Keratinocyte (primary cell): ENCODE measurements around the gene TLR4. TPM values are rescaled to one million over a fixed set of nuclear protein-coding genes. Genes with fewer than 3 reads are reported as not detected.

ENCODE experiments used
- DNase-seq: peaks from one replicate; pipeline ENCODE4 v3.0.0-alpha.2; 2011; ENCODE audit warnings: low read depth, missing footprints, low spot score
- FAIRE-seq: peaks from 2 replicates; lab custom pipeline; 2011; peaks lifted over from hg19 to GRCh38; lab: Jason Lieb, UNC
- H2AFZ ChIP-seq: 2 replicates; pipeline ENCODE4 v1.6.0; 2012; ENCODE audit warnings: low read length, control low read depth, inconsistent platforms; ENCODE audit not compliant: control insufficient read depth
- H3K27ac ChIP-seq: 2 replicates; pipeline ENCODE4 v1.5.1; 2011; ENCODE audit warnings: low read length; ENCODE audit not compliant: control insufficient read depth, insufficient read depth
- H3K27me3 ChIP-seq: 3 replicates; pipeline ENCODE4 v1.6.0; 2011; ENCODE audit warnings: low read length; ENCODE audit not compliant: control insufficient read depth, insufficient read depth; ENCODE audit errors: extremely low read depth
- H3K36me3 ChIP-seq, 2 experiments: 2 replicates in 1 of 2; 3 replicates in 1 of 2; pipeline ENCODE4 v1.5.1; 2011; ENCODE audit warnings: low read length in 2 of 2, mild to moderate bottlenecking in 1 of 2; ENCODE audit not compliant: control insufficient read depth in 2 of 2, insufficient read depth in 2 of 2; ENCODE audit errors: extremely low read depth in 1 of 2
- H3K4me1 ChIP-seq: 3 replicates; pipeline ENCODE4 v1.5.1; 2011; ENCODE audit warnings: low read length; ENCODE audit not compliant: control insufficient read depth, insufficient read depth; ENCODE audit errors: extremely low read depth
- H3K4me2 ChIP-seq: 3 replicates; pipeline ENCODE4 v1.6.0; 2011; ENCODE audit warnings: low read depth, low read length; ENCODE audit not compliant: control insufficient read depth, insufficient read depth; ENCODE audit errors: extremely low read depth
- H3K4me3 ChIP-seq, 3 experiments: fragments of 200-600 bp in 1 of 3; sonication (generic) in 1 of 3; 2 replicates in 2 of 3; 3 replicates in 1 of 3; pipeline ENCODE4 v1.5.1; 2011 to 2016; ENCODE audit warnings: low read length in 3 of 3, mild to moderate bottlenecking in 3 of 3, control low read depth in 2 of 3, inconsistent platforms in 1 of 3, low read depth in 1 of 3, mixed read lengths in 1 of 3, mixed run types in 1 of 3, moderate library complexity in 1 of 3; ENCODE audit not compliant: control insufficient read depth in 2 of 3, insufficient read depth in 2 of 3; ENCODE audit errors: extremely low read depth in 1 of 3
- H3K79me2 ChIP-seq: 2 replicates; pipeline ENCODE4 v1.6.0; 2012; ENCODE audit warnings: low read length; ENCODE audit not compliant: control insufficient read depth, insufficient read depth
- H3K9ac ChIP-seq: 3 replicates; pipeline ENCODE4 v1.6.0; 2011; ENCODE audit warnings: low read length; ENCODE audit not compliant: control insufficient read depth, insufficient read depth; ENCODE audit errors: extremely low read depth
- H3K9me1 ChIP-seq: 3 replicates; pipeline ENCODE4 v1.6.0; 2011; ENCODE audit warnings: low read length; ENCODE audit not compliant: control insufficient read depth, insufficient read depth; ENCODE audit errors: extremely low read depth
- H3K9me3 ChIP-seq: 2 replicates; pipeline ENCODE4 v1.5.1; 2012; ENCODE audit warnings: low read depth, low read length; ENCODE audit not compliant: control insufficient read depth
- H4K20me1 ChIP-seq: 3 replicates; pipeline ENCODE4 v1.6.0; 2011; ENCODE audit warnings: low read length; ENCODE audit not compliant: control insufficient read depth, insufficient read depth; ENCODE audit errors: extremely low read depth
- EZH2 ChIP-seq: IDR thresholded peaks from one replicate; pipeline ENCODE4 v1.6.1; 2012; ENCODE audit warnings: inconsistent platforms, mild to moderate bottlenecking, low read length, moderate library complexity
- dilution Hi-C: fragments of 300-500 bp; cut with MboI; formaldehyde crosslinking; loops from one replicate; pipeline ENCODE4 v1.7.0; 2020; ENCODE audit warnings: low sequenced_read_pairs; ENCODE audit not compliant: extremely low pct_ligation_motif_present
- polyA plus RNA-seq, 5 experiments: library from polyadenylated mRNA; depleted of rRNA in 3 of 5; stranded (reverse) in 3 of 5; stranded (forward) in 1 of 5; unstranded in 1 of 5; fragments of >200 nt; gene quantifications; 1 replicate in 1 of 5; 2 replicates in 3 of 5; 3 replicates in 1 of 5; pipeline versions ENCODE4 v1.2.1 to v1.2.3, GENCODE V29; 2011 to 2012; ENCODE audit warnings: missing spikeins in 2 of 5, low read depth in 1 of 5, low replicate concordance in 1 of 5
- TF ChIP-seq, protein P1 (sequence below), 3 experiments: IDR thresholded peaks in 1 of 3; conservative IDR thresholded peaks in 1 of 3; optimal IDR thresholded peaks in 1 of 3; 2 replicates in 2 of 3; 3 replicates in 1 of 3; pipeline versions ENCODE3 to v1.5.1; 2011; ENCODE audit warnings: low read length in 3 of 3, mild to moderate bottlenecking in 3 of 3, moderate library complexity in 2 of 3, control low read depth in 1 of 3, inconsistent platforms in 1 of 3; ENCODE audit not compliant: insufficient read depth in 2 of 3; ENCODE audit errors: extremely low read depth in 1 of 3

Gene TLR4
- polyA plus RNA-seq, 1 donor (not counting 4 experiments of a cell fraction or from before 2014, with no cell fraction given), result 0.09 TPM

DNA sequence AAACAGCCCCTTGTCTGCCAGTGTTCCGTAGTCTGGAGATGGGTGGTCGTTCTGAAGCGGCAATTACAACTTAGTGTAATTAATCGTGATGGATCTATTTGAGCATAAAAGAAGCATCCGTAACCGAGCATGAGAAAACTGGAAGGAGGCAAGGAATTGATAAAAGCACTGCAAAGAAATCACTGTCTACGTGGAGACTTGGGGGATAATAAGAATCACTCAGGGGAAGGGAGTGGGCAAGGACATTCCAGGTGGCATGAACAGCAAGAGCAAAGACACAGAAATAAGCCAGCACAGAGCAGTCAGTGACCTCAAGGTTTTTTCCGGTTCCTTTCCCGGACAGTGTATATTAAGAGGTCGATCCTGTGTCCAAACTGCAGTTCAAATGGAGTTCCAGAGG lies 35.0 kb downstream of the TLR4 start:
- Histone ChIP-seq H4K20me1 (no peaks in the 10 kb centered on the region), H3K9me3 (no peaks in the 10 kb centered on the region), H3K79me2 (no peaks in the 10 kb centered on the region), H3K4me3 (no peak overlapping the region), H3K9me1 (no peaks in the 10 kb centered on the region), H3K4me2 (no peak overlapping the region), H3K36me3 (no peaks in the 10 kb centered on the region), H3K27ac (no peak overlapping the region), H3K27me3 (no peaks in the 10 kb centered on the region), H2AFZ (no peak overlapping the region), H3K9ac (no peak overlapping the region), H3K4me1 (no peaks in the 10 kb centered on the region)
- FAIRE-seq, result no peak
- TF ChIP-seq, protein P1, sequence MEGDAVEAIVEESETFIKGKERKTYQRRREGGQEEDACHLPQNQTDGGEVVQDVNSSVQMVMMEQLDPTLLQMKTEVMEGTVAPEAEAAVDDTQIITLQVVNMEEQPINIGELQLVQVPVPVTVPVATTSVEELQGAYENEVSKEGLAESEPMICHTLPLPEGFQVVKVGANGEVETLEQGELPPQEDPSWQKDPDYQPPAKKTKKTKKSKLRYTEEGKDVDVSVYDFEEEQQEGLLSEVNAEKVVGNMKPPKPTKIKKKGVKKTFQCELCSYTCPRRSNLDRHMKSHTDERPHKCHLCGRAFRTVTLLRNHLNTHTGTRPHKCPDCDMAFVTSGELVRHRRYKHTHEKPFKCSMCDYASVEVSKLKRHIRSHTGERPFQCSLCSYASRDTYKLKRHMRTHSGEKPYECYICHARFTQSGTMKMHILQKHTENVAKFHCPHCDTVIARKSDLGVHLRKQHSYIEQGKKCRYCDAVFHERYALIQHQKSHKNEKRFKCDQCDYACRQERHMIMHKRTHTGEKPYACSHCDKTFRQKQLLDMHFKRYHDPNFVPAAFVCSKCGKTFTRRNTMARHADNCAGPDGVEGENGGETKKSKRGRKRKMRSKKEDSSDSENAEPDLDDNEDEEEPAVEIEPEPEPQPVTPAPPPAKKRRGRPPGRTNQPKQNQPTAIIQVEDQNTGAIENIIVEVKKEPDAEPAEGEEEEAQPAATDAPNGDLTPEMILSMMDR (optimal IDR thresholded peaks at IDR 0.05 in 1 of 3, IDR thresholded peaks at IDR 0.05 in 1 of 3, conservative IDR thresholded peaks at IDR 0.05 in 1 of 3; ENCODE audit: extremely low read depth in 1 of 3, insufficient read depth in 2 of 3, low read length in 3 of 3), result no peak
- TF ChIP-seq EZH2, result no peak
- no peak for DNase-seq
- dilution Hi-C loops, result no loop called here

DNA sequence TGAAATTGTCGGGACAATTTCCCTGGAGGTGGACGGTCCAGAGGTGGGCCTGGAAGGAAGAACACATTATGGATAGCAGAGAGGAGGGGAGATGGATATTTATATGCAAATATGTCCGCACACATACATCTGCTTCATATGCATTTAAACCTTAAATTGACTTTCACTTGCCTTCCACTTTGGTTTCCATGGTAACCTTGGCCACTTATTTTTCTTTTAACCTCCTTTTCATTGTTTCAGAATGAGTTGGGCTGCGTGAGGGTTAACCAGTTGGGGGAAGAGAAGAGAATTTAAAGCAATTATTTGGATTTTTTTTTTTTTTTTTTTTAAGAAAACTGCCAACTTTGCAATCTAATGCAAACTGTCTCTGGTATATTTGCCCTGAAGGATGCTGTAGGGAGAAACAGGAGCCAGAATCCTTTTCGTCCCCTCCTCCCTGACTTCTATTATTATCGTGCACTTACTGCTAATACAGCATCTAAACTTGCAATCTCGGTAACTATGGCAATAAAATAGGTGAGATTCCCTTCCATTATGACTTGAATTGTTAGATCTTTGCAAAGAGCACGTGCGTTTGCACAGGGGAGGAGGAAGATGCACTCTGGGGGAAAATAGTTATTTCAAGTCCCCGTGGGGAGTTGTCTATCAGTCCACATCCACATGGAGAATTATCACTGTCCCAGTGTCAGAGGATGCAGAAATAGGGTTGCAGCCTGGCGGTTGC lies 35.6 kb downstream of the TLR4 start:
- DNase-seq (no peak), FAIRE-seq (no peak)
- H3K27ac ChIP-seq, result no peak overlapping the region
- no peaks in the 10 kb centered on the region for H3K9me3 ChIP-seq
- H2AFZ ChIP-seq, result no peak overlapping the region
- H3K4me2 ChIP-seq, result no peak overlapping the region
- no peak overlapping the region for H3K9ac ChIP-seq
- no peak for TF ChIP-seq EZH2
- TF ChIP-seq, protein P1 (optimal IDR thresholded peaks at IDR 0.05 in 1 of 3, IDR thresholded peaks at IDR 0.05 in 1 of 3, conservative IDR thresholded peaks at IDR 0.05 in 1 of 3; ENCODE audit: extremely low read depth in 1 of 3, insufficient read depth in 2 of 3, low read length in 3 of 3), result no peak
- dilution Hi-C loops, result no loop called here
- no peaks in the 10 kb centered on the region for H3K4me1 ChIP-seq
- H3K79me2 ChIP-seq, result no peaks in the 10 kb centered on the region
- H3K27me3 ChIP-seq, result peaks cover 3% of the 10 kb centered on the region
- no peaks in the 10 kb centered on the region for H3K36me3 ChIP-seq
- no peak overlapping the region for H3K4me3 ChIP-seq
- H3K9me1 ChIP-seq, result no peaks in the 10 kb centered on the region
- H4K20me1 ChIP-seq, result no peaks in the 10 kb centered on the region
